C4-2B (cell line): ENCODE results near the gene TSNAXIP1.

Experiments used
- ZFX ChIP-seq: fragments of 450-650 bp; IDR thresholded peaks from 2 replicates; pipeline ENCODE4 v1.6.1; 2017
- TF ChIP-seq, protein P1 (sequence below): fragments of 450-650 bp; conservative IDR thresholded peaks from 2 replicates; pipeline ENCODE4 v1.5.1; 2017; ENCODE audit warnings: mild to moderate bottlenecking

DNA sequence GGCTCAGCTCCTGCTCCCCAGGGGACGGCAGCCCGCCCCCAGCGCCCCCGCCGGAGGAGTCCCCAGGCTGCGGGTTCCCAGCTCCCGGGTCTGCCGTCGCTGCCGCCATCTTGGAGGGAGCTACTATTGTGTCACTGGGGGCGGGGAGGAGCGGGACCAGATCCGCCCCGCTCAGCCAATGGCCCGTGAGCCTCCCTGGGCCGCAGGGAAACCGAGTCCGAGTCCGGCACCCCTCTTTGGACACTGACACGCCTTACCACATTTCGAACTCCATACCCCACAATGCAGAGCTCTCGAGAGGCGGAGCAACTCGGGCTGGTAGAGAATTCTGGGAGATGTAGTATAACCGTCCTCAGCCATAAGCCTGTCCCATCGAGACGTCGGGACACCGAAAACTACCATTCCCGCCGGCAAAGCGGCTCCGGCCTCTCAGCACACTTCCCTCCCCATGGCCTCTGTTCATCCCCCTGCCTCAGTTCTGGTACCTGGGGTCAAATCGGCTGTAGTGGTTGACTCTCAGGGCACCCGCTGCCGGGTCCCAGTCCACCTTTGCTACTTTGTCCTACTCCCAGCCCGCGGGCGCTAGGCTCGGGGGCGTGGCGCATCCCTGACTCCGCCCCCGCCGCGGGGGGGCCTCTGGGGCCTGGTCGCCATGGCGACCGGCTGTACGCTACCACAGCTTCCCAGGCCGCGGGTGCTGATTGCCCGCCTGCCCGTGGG lies at the start of gene TSNAXIP1, which contains the start of gene RANBP10:
- TF ChIP-seq, protein P1, sequence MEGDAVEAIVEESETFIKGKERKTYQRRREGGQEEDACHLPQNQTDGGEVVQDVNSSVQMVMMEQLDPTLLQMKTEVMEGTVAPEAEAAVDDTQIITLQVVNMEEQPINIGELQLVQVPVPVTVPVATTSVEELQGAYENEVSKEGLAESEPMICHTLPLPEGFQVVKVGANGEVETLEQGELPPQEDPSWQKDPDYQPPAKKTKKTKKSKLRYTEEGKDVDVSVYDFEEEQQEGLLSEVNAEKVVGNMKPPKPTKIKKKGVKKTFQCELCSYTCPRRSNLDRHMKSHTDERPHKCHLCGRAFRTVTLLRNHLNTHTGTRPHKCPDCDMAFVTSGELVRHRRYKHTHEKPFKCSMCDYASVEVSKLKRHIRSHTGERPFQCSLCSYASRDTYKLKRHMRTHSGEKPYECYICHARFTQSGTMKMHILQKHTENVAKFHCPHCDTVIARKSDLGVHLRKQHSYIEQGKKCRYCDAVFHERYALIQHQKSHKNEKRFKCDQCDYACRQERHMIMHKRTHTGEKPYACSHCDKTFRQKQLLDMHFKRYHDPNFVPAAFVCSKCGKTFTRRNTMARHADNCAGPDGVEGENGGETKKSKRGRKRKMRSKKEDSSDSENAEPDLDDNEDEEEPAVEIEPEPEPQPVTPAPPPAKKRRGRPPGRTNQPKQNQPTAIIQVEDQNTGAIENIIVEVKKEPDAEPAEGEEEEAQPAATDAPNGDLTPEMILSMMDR, result no peak
- TF ChIP-seq ZFX, result no peak
